Colonic mucosa (tissue), 4 donors: ENCODE data around the gene ARID5A. TPM values are rescaled to one million over a fixed set of nuclear protein-coding genes. Genes with fewer than 3 reads are reported as not detected.

ENCODE experiments used
- DNase-seq: peaks from one replicate; pipeline ENCODE4 v3.0.0-alpha.2; 2020
- H3K27ac ChIP-seq: fragments of 200-600 bp; one replicate; pipeline ENCODE4 v1.8.0; 2021
- H3K27me3 ChIP-seq: fragments of 200-600 bp; one replicate; pipeline ENCODE4 v1.8.0; 2021
- H3K36me3 ChIP-seq: fragments of 200-600 bp; one replicate; pipeline ENCODE4 v1.8.0; 2021
- H3K4me1 ChIP-seq: fragments of 200-600 bp; one replicate; pipeline ENCODE4 v1.8.0; 2021; ENCODE audit warnings: mild to moderate bottlenecking
- H3K4me3 ChIP-seq: fragments of 200-600 bp; one replicate; pipeline ENCODE4 v1.8.0; 2021
- H3K9ac ChIP-seq, 2 donors: one replicate each; pipeline ENCODE4 v1.7.0; 2013; ENCODE audit warnings: control low read depth in 2 of 2, low read depth in 2 of 2, low read length in 2 of 2
- H3K9me3 ChIP-seq: fragments of 200-600 bp; one replicate; pipeline ENCODE4 v1.8.0; 2021
- intact Hi-C: fragments of 100-400 bp; cut with DNase I; formaldehyde crosslinking; loops from one replicate; pipeline ENCODE4 v1.14.1; 2022
- total RNA-seq, 2 donors: library from RNA; stranded (reverse); fragmentation: NEBNext Ultra II Directional in 1 of 2; extraction: Animal tissue kit (Norgen Biotek cat#: 25700) in 1 of 2; gene quantifications; one replicate each; pipeline ENCODE4 v1.2.1, GENCODE V29; 2021
- TF ChIP-seq, protein P1 (sequence below): fragments of 200-600 bp; IDR thresholded peaks from one replicate; pipeline ENCODE4 v1.8.0; 2022; ENCODE audit warnings: antibody characterized with exemption, mild to moderate bottlenecking
- donor health status: healthy.
- donor health status: DM: no; HTN: no; CAD: no.
- donor health status: DM: no; HTN: no; CAD: no.

ARID5A gene
- total RNA-seq, 2 donors from 2014 or later: 6.9 to 16.4 TPM

DNA sequence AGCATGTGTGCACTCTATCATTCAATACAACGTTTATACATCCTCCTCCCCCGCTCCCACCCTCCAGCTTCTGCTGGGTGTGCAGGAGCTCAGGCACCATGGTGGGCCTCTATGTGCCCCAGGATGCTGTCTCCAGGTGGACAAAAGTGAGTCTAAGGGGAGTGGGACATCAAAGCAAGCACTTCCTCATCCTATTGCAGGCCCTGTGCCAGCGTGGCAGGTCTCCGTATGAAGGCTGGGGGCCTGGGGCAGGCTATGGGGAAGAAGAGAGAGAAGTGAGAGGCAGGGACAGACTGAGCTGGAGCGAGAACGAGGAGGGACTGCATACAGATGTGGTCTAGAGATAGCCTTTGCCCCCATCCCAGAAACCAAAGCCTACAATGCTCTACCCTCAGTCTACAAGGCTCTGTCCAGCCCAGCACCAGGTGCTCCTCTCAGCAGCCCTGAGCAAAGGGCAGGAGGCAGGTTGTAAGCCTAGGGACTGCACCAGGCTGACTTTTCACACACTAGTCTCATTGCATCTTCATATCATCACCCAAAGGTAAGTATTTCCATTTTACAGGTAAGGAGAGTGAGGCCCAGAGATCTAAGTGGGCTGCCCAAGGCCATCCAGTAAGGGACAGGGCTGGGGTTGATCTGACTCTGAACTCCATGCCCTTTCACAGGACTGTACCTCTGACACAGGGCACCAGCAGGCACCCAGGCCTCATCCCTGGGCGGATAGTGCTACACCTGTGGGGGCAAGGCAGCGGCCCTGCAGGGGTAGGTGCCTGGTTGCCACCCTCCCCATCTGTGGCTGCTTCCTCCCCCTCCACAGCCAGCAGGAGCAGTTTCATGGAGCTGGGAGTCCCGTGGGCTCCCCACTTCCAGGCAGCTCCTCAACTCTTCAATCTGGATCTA is 14.0 kb upstream of the ARID5A start:
- no peak overlapping the region for H3K9ac ChIP-seq
- intact Hi-C loops: no loop called here
- no peak overlapping the region for H3K27ac ChIP-seq
- no peaks in the 10 kb centered on the region for H3K27me3 ChIP-seq
- no peaks in the 10 kb centered on the region for H3K9me3 ChIP-seq
- DNase-seq: no peak
- H3K4me1 ChIP-seq: no peaks in the 10 kb centered on the region
- H3K4me3 ChIP-seq: no peak overlapping the region
- TF ChIP-seq, protein P1, sequence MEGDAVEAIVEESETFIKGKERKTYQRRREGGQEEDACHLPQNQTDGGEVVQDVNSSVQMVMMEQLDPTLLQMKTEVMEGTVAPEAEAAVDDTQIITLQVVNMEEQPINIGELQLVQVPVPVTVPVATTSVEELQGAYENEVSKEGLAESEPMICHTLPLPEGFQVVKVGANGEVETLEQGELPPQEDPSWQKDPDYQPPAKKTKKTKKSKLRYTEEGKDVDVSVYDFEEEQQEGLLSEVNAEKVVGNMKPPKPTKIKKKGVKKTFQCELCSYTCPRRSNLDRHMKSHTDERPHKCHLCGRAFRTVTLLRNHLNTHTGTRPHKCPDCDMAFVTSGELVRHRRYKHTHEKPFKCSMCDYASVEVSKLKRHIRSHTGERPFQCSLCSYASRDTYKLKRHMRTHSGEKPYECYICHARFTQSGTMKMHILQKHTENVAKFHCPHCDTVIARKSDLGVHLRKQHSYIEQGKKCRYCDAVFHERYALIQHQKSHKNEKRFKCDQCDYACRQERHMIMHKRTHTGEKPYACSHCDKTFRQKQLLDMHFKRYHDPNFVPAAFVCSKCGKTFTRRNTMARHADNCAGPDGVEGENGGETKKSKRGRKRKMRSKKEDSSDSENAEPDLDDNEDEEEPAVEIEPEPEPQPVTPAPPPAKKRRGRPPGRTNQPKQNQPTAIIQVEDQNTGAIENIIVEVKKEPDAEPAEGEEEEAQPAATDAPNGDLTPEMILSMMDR: no peak
- no peaks in the 10 kb centered on the region for H3K36me3 ChIP-seq

DNA sequence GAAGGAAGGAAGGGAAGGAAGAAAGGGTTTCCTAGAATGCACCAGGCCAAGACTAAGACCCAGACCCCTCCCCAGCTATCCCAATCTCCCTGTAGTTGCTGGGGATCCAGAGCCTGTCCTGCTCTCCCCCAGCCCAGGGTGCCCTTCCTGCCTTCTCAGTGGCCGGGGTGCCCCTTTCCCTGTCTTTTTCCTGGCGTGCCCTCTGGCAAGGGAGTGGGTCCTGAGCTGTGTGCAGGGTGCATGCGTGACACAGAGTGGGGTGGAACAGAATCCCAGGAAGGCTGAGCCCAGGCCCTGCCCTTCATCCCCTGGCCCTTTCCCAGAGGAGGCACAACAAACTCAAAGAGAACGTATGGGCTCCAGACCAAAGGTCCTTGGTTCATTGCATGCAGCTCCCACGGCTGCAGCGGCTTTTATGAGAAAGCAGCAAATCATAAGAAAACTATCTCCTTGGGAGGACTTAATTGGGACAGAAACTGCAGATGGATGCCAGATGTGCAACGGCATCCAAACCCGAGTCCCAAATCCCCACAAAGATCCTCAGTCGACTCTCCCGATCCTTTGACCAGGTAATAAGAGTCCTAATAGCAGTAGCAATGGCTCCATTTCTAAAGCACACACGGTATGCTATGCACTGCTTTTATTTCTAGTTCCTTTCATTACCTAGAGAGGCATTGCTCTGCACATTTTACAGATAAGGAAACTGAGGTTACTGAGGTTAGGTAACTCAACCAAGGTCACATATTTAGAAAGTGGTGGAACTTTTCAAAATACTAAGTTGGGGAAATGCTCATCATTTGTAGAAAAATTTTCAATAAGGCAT is 12.7 kb upstream of the ARID5A start:
- Histone ChIP-seq H3K36me3 (no peaks in the 10 kb centered on the region), H3K27me3 (no peaks in the 10 kb centered on the region), H3K27ac (no peak overlapping the region), H3K4me3 (no peak overlapping the region), H3K9ac (no peak overlapping the region), H3K4me1 (no peaks in the 10 kb centered on the region), H3K9me3 (no peaks in the 10 kb centered on the region)
- DNase-seq: no peak
- TF ChIP-seq, protein P1: no peak
- intact Hi-C loops: no loop called here

DNA sequence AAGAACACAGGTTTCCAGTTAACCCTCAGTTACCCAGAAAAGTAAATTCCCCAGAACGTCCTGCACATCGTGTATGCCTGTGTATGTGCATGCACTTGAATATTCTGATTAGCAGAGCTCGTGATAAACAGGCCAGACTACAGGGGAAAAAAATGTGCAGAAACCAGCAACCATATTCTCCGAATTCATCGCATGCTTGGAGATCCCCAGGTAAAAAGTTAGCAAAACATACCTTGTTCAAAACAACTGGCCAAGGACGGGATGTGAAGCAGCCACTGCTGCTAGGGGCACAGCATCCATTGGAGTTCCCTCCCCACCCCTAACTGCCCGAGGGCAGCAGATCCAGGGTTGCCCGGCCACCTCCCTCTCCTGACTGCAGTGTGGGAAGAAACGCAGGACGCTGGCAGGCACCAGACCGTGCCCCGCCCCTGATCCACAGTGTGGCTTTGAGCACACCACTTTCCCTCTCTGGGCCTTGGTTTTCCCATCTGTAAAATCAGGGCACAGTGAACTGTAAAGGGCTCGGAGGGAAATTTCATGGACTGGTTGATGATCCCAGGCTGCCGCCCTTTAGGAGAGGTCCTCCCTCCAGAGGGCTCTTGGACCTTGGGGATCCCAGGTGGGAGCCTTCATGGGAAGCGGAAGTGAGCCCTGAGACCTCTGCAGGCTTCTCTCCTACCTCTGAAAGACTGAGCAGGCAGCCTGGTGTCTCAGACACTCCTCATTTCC is 11.9 kb upstream of the ARID5A start:
- intact Hi-C loops: no loop called here
- Histone ChIP-seq H3K27ac (no peak overlapping the region), H3K9me3 (no peaks in the 10 kb centered on the region), H3K9ac (no peak overlapping the region), H3K4me1 (no peaks in the 10 kb centered on the region), H3K4me3 (no peak overlapping the region), H3K36me3 (no peaks in the 10 kb centered on the region), H3K27me3 (no peaks in the 10 kb centered on the region)
- TF ChIP-seq, protein P1: no peak
- no peak for DNase-seq

DNA sequence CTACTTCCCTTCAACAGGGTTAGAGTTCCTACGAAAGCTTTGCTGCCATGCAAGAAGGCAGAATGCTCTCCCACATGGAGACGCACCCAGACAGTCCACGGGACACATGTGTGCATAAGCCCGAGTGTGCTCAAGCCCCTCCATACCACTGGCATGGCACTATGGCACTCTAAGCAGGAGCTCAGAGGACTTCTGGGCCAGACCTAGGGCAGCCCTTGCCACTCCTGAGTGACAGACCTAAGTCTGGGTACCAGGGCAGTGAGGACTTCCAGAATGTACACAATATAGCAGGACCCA is 11.4 kb upstream of the ARID5A start:
- H3K4me3 ChIP-seq: no peak overlapping the region
- TF ChIP-seq, protein P1: no peak
- no peaks in the 10 kb centered on the region for H3K9me3 ChIP-seq
- H3K4me1 ChIP-seq: no peaks in the 10 kb centered on the region
- no peak for DNase-seq
- intact Hi-C loops: no loop called here
- no peak overlapping the region for H3K9ac ChIP-seq
- H3K27ac ChIP-seq: no peak overlapping the region
- no peaks in the 10 kb centered on the region for H3K36me3 ChIP-seq
- no peaks in the 10 kb centered on the region for H3K27me3 ChIP-seq

DNA sequence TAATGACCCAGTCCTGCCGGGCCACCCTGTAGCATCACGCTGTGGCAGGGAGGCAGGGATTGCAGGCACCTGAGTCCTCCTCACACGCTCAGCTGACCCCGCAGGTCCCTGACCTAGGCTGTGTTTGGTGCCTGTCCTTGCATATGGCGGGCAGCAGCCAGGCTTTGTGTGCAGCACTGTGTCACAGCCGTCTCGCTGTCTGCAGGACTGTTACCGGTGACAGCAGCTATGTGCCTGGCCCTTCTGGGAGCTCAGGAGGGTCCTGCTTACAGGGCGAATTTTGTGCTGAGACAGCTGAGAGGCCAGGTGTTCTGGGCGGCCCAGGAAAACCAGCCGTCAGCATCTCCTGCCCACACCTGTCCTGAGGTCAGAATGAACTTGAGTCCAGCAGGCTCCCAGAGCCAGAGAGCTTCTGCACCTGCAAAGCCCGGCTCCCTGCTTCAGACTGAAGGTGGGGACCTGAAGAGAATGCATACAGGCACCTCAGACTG is 10.4 kb upstream of the ARID5A start:
- Histone ChIP-seq H3K4me1 (no peaks in the 10 kb centered on the region), H3K36me3 (no peaks in the 10 kb centered on the region), H3K9me3 (no peaks in the 10 kb centered on the region), H3K27me3 (no peaks in the 10 kb centered on the region), H3K4me3 (no peak overlapping the region), H3K9ac (no peak overlapping the region), H3K27ac (no peak overlapping the region)
- no peak for DNase-seq
- TF ChIP-seq, protein P1: no peak
- intact Hi-C loops: no loop called here
